Activated naive CD8-positive, alpha-beta T cell treated with anti-CD3 and anti-CD28 coated beads, Interleukin-2, amount 50 U/mL, for 24 hours (primary cell): Measurements from ENCODE around the gene ARFRP1.

ENCODE experiments used
- ATAC-seq: fragments of 150-1000 bp; cut with Tn5 transposase; one replicate; pipeline ENCODE4 v1.10.0; 2021
- DNase-seq: peaks from one replicate; pipeline ENCODE4 v3.0.0; 2021
- H3K27ac Mint-ChIP-seq: one replicate; pipeline ENCODE4 v1.8.0; 2021; ENCODE audit warnings: mild to moderate bottlenecking, mixed read lengths
- H3K27me3 Mint-ChIP-seq: one replicate; pipeline ENCODE4 v1.8.0; 2021; ENCODE audit warnings: mixed read lengths
- H3K36me3 Mint-ChIP-seq: one replicate; pipeline ENCODE4 v1.8.0; 2021; ENCODE audit warnings: low read depth, mixed read lengths
- H3K4me1 Mint-ChIP-seq: one replicate; pipeline ENCODE4 v1.8.0; 2021; ENCODE audit warnings: mixed read lengths
- H3K4me3 Mint-ChIP-seq: one replicate; pipeline ENCODE4 v1.8.0; 2021; ENCODE audit warnings: mild to moderate bottlenecking, moderate library complexity, mixed read lengths
- H3K9me3 Mint-ChIP-seq: one replicate; pipeline ENCODE4 v1.8.0; 2021; ENCODE audit warnings: mixed read lengths

Gene ARFRP1

GRCh38 chr20:63694584-63695423 lies 13.0 kb downstream of the ARFRP1 start:
- Mint-ChIP-seq H3K27me3 (peaks cover 3% of the 10 kb centered on the region), H3K9me3 (no peaks in the 10 kb centered on the region), H3K36me3 (peaks cover 7% of the 10 kb centered on the region), H3K4me3 (no peak overlapping the region), H3K27ac (no peak overlapping the region), H3K4me1 (peaks cover 33% of the 10 kb centered on the region)
- DNase-seq (no peak), ATAC-seq (no peak)

GRCh38 chr20:63693733-63694583 lies 13.8 kb downstream of the ARFRP1 start:
- Mint-ChIP-seq H3K4me1 (peaks cover 26% of the 10 kb centered on the region), H3K27me3 (peaks cover 3% of the 10 kb centered on the region), H3K4me3 (peak overlapping the region; percentile 52), H3K36me3 (peaks cover 7% of the 10 kb centered on the region), H3K9me3 (no peaks in the 10 kb centered on the region), H3K27ac (peak overlapping the region; percentile 87)
- DNase-seq (no peak), ATAC-seq (no peak)

GRCh38 chr20:63693083-63693732 lies 14.6 kb downstream of the ARFRP1 start:
- no peak for ATAC-seq
- no peak for DNase-seq
- Mint-ChIP-seq H3K4me1 (peaks cover 20% of the 10 kb centered on the region), H3K27ac (no peak overlapping the region), H3K27me3 (peaks cover 3% of the 10 kb centered on the region), H3K4me3 (no peak overlapping the region), H3K9me3 (no peaks in the 10 kb centered on the region), H3K36me3 (peaks cover 7% of the 10 kb centered on the region)

- Mint-ChIP-seq H3K9me3 (no peaks in the 10 kb centered on the region), H3K4me1 (peaks cover 15% of the 10 kb centered on the region), H3K27ac (peak overlapping the region; percentile 65), H3K36me3 (peaks cover 7% of the 10 kb centered on the region), H3K4me3 (peak overlapping the region; percentile 8), H3K27me3 (peaks cover 3% of the 10 kb centered on the region)
- ATAC-seq = no peak
- DNase-seq = no peak
Observed at GRCh38 chr20:63692436-63693082, 15.2 kb downstream of the ARFRP1 start.

- DNase-seq = no peak
- ATAC-seq = no peak
- peaks cover 14% of the 10 kb centered on the region for H3K4me1 Mint-ChIP-seq
- peaks cover 3% of the 10 kb centered on the region for H3K27me3 Mint-ChIP-seq
- peaks cover 7% of the 10 kb centered on the region for H3K36me3 Mint-ChIP-seq
- no peak overlapping the region for H3K4me3 Mint-ChIP-seq
- H3K27ac Mint-ChIP-seq = no peak overlapping the region
- H3K9me3 Mint-ChIP-seq = no peaks in the 10 kb centered on the region
Observed at GRCh38 chr20:63691711-63692435, 15.9 kb downstream of the ARFRP1 start.

- H3K36me3 Mint-ChIP-seq = peaks cover 7% of the 10 kb centered on the region
- no peaks in the 10 kb centered on the region for H3K9me3 Mint-ChIP-seq
- no peak overlapping the region for H3K4me3 Mint-ChIP-seq
- H3K27me3 Mint-ChIP-seq = peaks cover 3% of the 10 kb centered on the region
- DNase-seq (no peak), ATAC-seq (no peak)
- H3K4me1 Mint-ChIP-seq = peaks cover 15% of the 10 kb centered on the region
- no peak overlapping the region for H3K27ac Mint-ChIP-seq
Observed at GRCh38 chr20:63690898-63691710, 16.7 kb downstream of the ARFRP1 start.

- Mint-ChIP-seq H3K9me3 (no peaks in the 10 kb centered on the region), H3K27ac (no peak overlapping the region), H3K4me3 (no peak overlapping the region), H3K27me3 (peaks cover 3% of the 10 kb centered on the region), H3K36me3 (peaks cover 7% of the 10 kb centered on the region), H3K4me1 (peaks cover 11% of the 10 kb centered on the region)
- DNase-seq (no peak), ATAC-seq (no peak)
Observed at GRCh38 chr20:63690003-63690897, 17.5 kb downstream of the ARFRP1 start.

GRCh38 chr20:63689046-63690002 lies 18.5 kb downstream of the ARFRP1 start:
- ATAC-seq (no peak), DNase-seq (no peak)
- Mint-ChIP-seq H3K36me3 (peaks cover 7% of the 10 kb centered on the region), H3K9me3 (no peaks in the 10 kb centered on the region), H3K27ac (no peak overlapping the region), H3K27me3 (peaks cover 3% of the 10 kb centered on the region), H3K4me1 (peaks cover 14% of the 10 kb centered on the region), H3K4me3 (no peak overlapping the region)

GRCh38 chr20:63688228-63689045 lies 19.3 kb downstream of the ARFRP1 start:
- peaks cover 5% of the 10 kb centered on the region for H3K36me3 Mint-ChIP-seq
- no peak for ATAC-seq
- DNase-seq = no peak
- H3K27ac Mint-ChIP-seq = no peak overlapping the region
- no peak overlapping the region for H3K4me3 Mint-ChIP-seq
- peaks cover 11% of the 10 kb centered on the region for H3K4me1 Mint-ChIP-seq
- H3K27me3 Mint-ChIP-seq = no peaks in the 10 kb centered on the region
- H3K9me3 Mint-ChIP-seq = no peaks in the 10 kb centered on the region

GRCh38 chr20:63687419-63688178 lies 20.2 kb downstream of the ARFRP1 start:
- H3K27me3 Mint-ChIP-seq = no peaks in the 10 kb centered on the region
- no peak overlapping the region for H3K27ac Mint-ChIP-seq
- no peak overlapping the region for H3K4me3 Mint-ChIP-seq
- no peaks in the 10 kb centered on the region for H3K9me3 Mint-ChIP-seq
- DNase-seq (no peak), ATAC-seq (no peak)
- peaks cover 11% of the 10 kb centered on the region for H3K4me1 Mint-ChIP-seq
- H3K36me3 Mint-ChIP-seq = peaks cover 4% of the 10 kb centered on the region
